Measurements from ENCODE around the gene HAUS8.

- TF ChIP-seq CTCF (IDR thresholded peaks at IDR 0.05) (no peak), EZH2 (IDR thresholded peaks at IDR 0.05; ENCODE audit: borderline replicate concordance, insufficient read depth, low read depth, low read length, poor library complexity, severe bottlenecking) (no peak)
Observed at GRCh38 chr19:17092696-17093095, 17.4 kb upstream of the HAUS8 start.
